HEK293 (cell line): ENCODE measurements around the gene SPDL1.

ENCODE experiments used
- CTCF ChIA-PET: fragments of 350-600 bp; formaldehyde crosslinking; extraction: SDS; loops from one replicate; lab custom pipeline; 2021; ENCODE audit warnings: antibody characterized with exemption; lab: Yijun Ruan, JAX
- POLR2A ChIA-PET: fragments of 300-600 bp; formaldehyde crosslinking; extraction: SDS; loops from one replicate; lab custom pipeline; 2020; ENCODE audit warnings: antibody characterized with exemption, inconsistent platforms; lab: Yijun Ruan, JAX
- H3K27ac ChIP-seq: fragments of 200-500 bp; sonication (Bioruptor generic); 2 replicates; pipeline ENCODE4 v1.5.1; 2014; ENCODE audit warnings: low read depth, low read length, control low read depth, inconsistent platforms; ENCODE audit errors: extremely low read depth
- H3K36me3 ChIP-seq, 2 experiments: fragments of 200-500 bp in 1 of 2; sonication (Bioruptor generic) in 1 of 2; 1 replicate in 1 of 2; 2 replicates in 1 of 2; pipeline ENCODE4 v1.5.1; 2014 to 2017; ENCODE audit warnings: inconsistent platforms in 2 of 2, low read length in 2 of 2; ENCODE audit not compliant: control insufficient read depth in 2 of 2, insufficient read depth in 1 of 2
- H3K4me1 ChIP-seq: fragments of 200-500 bp; sonication (Bioruptor generic); 2 replicates; pipeline ENCODE4 v1.5.1; 2014; ENCODE audit warnings: mild to moderate bottlenecking, low read length, inconsistent platforms; ENCODE audit not compliant: control insufficient read depth, insufficient read depth
- H3K4me3 ChIP-seq: 2 replicates; pipeline ENCODE4 v1.5.1; 2011; ENCODE audit warnings: low read depth, mild to moderate bottlenecking, control low read depth, low read length, moderate library complexity
- H3K9me3 ChIP-seq: fragments of 200-500 bp; sonication (Bioruptor generic); 2 replicates; pipeline ENCODE4 v1.5.1; 2014; ENCODE audit warnings: low read depth, low read length, inconsistent platforms; ENCODE audit not compliant: control insufficient read depth, insufficient read depth
- GLI4 ChIP-seq: fragments of 450-650 bp; formaldehyde crosslinking; IDR thresholded peaks from 2 replicates; pipeline ENCODE4 v1.5.1; 2016; ENCODE audit warnings: missing biosample characterization, missing genetic modification characterization
- HIC1 ChIP-seq: fragments of 450-650 bp; formaldehyde crosslinking; IDR thresholded peaks from 2 replicates; pipeline ENCODE4 v1.5.1; 2016; ENCODE audit warnings: missing biosample characterization, missing genetic modification characterization
- KLF9 ChIP-seq: fragments of 450-650 bp; formaldehyde crosslinking; IDR thresholded peaks from 2 replicates; pipeline ENCODE4 v1.5.1; 2016; ENCODE audit warnings: missing biosample characterization, missing genetic modification characterization, low read depth
- PRDM1 ChIP-seq: fragments of 450-650 bp; formaldehyde crosslinking; IDR thresholded peaks from 2 replicates; pipeline ENCODE4; 2016; ENCODE audit warnings: missing biosample characterization, missing genetic modification characterization
- ZBTB1 ChIP-seq: fragments of 450-650 bp; formaldehyde crosslinking; IDR thresholded peaks from 2 replicates; pipeline ENCODE4 v1.5.1; 2016; ENCODE audit warnings: missing biosample characterization, missing genetic modification characterization
- ZBTB17 ChIP-seq: fragments of 450-650 bp; formaldehyde crosslinking; IDR thresholded peaks from 2 replicates; pipeline ENCODE4 v1.5.1; 2016; ENCODE audit warnings: missing biosample characterization, missing genetic modification characterization
- ZNF174 ChIP-seq: fragments of 450-650 bp; formaldehyde crosslinking; IDR thresholded peaks from 2 replicates; pipeline ENCODE4 v1.5.0; 2017; ENCODE audit warnings: missing biosample characterization, mild to moderate bottlenecking, missing genetic modification characterization
- ZNF214 ChIP-seq: fragments of 450-650 bp; formaldehyde crosslinking; IDR thresholded peaks from 2 replicates; pipeline ENCODE4 v1.5.1; 2017; ENCODE audit warnings: missing biosample characterization, mild to moderate bottlenecking, missing genetic modification characterization, borderline replicate concordance
- ZNF223 ChIP-seq: fragments of 450-650 bp; formaldehyde crosslinking; IDR thresholded peaks from 2 replicates; pipeline ENCODE4 v1.5.1; 2016; ENCODE audit warnings: missing biosample characterization, missing genetic modification characterization
- ZNF23 ChIP-seq: fragments of 450-650 bp; formaldehyde crosslinking; IDR thresholded peaks from 2 replicates; pipeline ENCODE4 v1.5.1; 2016; ENCODE audit warnings: missing biosample characterization, missing genetic modification characterization, borderline replicate concordance
- ZNF280D ChIP-seq: fragments of 450-650 bp; formaldehyde crosslinking; IDR thresholded peaks from 2 replicates; pipeline ENCODE4 v1.5.1; 2016; ENCODE audit warnings: missing biosample characterization, missing genetic modification characterization
- ZNF473 ChIP-seq: fragments of 450-650 bp; formaldehyde crosslinking; IDR thresholded peaks from 2 replicates; pipeline ENCODE4 v1.5.1; 2017; ENCODE audit warnings: missing biosample characterization, missing genetic modification characterization
- ZNF521 ChIP-seq: fragments of 450-650 bp; formaldehyde crosslinking; IDR thresholded peaks from 2 replicates; pipeline ENCODE4 v1.5.1; 2017; ENCODE audit warnings: missing biosample characterization, mild to moderate bottlenecking, missing genetic modification characterization
- ZNF555 ChIP-seq: fragments of 450-650 bp; formaldehyde crosslinking; conservative IDR thresholded peaks from 2 replicates; pipeline ENCODE4 v1.5.1; 2017; ENCODE audit warnings: missing biosample characterization, mild to moderate bottlenecking, missing genetic modification characterization, inconsistent platforms
- ZNF624 ChIP-seq: fragments of 450-650 bp; formaldehyde crosslinking; IDR thresholded peaks from 2 replicates; pipeline ENCODE4 v1.5.1; 2017; ENCODE audit warnings: missing biosample characterization, missing genetic modification characterization
- ZNF701 ChIP-seq: fragments of 450-650 bp; formaldehyde crosslinking; IDR thresholded peaks from 2 replicates; pipeline ENCODE4 v1.5.1; 2016; ENCODE audit warnings: missing biosample characterization, missing genetic modification characterization
- ZNF768 ChIP-seq: fragments of 450-650 bp; formaldehyde crosslinking; IDR thresholded peaks from 2 replicates; pipeline ENCODE4 v1.5.1; 2018; ENCODE audit warnings: missing biosample characterization, mild to moderate bottlenecking, missing genetic modification characterization
- ZNF776 ChIP-seq: fragments of 450-650 bp; formaldehyde crosslinking; IDR thresholded peaks from 2 replicates; pipeline ENCODE4 v1.5.0; 2017; ENCODE audit warnings: missing biosample characterization, missing genetic modification characterization, borderline replicate concordance
- ZSCAN16 ChIP-seq: fragments of 450-650 bp; formaldehyde crosslinking; IDR thresholded peaks from 2 replicates; pipeline ENCODE4 v1.5.1; 2016; ENCODE audit warnings: missing biosample characterization, missing genetic modification characterization
- ZXDB ChIP-seq: fragments of 450-650 bp; formaldehyde crosslinking; IDR thresholded peaks from 2 replicates; pipeline ENCODE4 v1.5.1; 2016; ENCODE audit warnings: missing biosample characterization, missing genetic modification characterization

SPDL1 gene

GRCh38 chr5:169590602-169591001 lies 7.0 kb downstream of the SPDL1 start:
- ChIA-PET POLR2A (no interaction called here), CTCF (no interaction called here)
- Histone ChIP-seq H3K9me3 (no peaks in the 10 kb centered on the region), H3K4me3 (no peak overlapping the region)
- TF ChIP-seq GLI4: no peak
- TF ChIP-seq, all 188 proteins: peak for 0
- H3K27ac ChIP-seq: no peak overlapping the region
- H3K36me3 ChIP-seq: peaks cover 60 to 83% of the 10 kb centered on the region in 2 experiments
- no peaks in the 10 kb centered on the region for H3K4me1 ChIP-seq

- H3K36me3 ChIP-seq: peaks cover 71 to 90% of the 10 kb centered on the region in 2 experiments
- ChIA-PET POLR2A (interaction anchor here (0.7 kb wide), 1 partner anchor 8 kb away, joined by 4 read pairs; no protein-coding TSS in a partner anchor), CTCF (no interaction called here)
- TF ChIP-seq ZBTB1 (tag by site-specific recombination): no peak
- no peak for TF ChIP-seq ZNF521 (tag by site-specific recombination)
- TF ChIP-seq ZNF214 (tag by site-specific recombination): no peak
- no peaks in the 10 kb centered on the region for H3K9me3 ChIP-seq
- H3K4me3 ChIP-seq: no peak overlapping the region
- H3K4me1 ChIP-seq: no peaks in the 10 kb centered on the region
- H3K27ac ChIP-seq: no peak overlapping the region
Measured at GRCh38 chr5:169591636-169592035, 8.1 kb downstream of the SPDL1 start.

- Histone ChIP-seq H3K36me3 (peaks cover 81 to 98% of the 10 kb centered on the region in 2 experiments), H3K4me1 (no peaks in the 10 kb centered on the region), H3K4me3 (no peak overlapping the region), H3K27ac (no peak overlapping the region), H3K9me3 (no peaks in the 10 kb centered on the region)
- ChIA-PET POLR2A (interaction anchor here (0.7 kb wide), 1 partner anchor 634 kb away, joined by 3 read pairs; no protein-coding TSS in a partner anchor), CTCF (interaction anchor here (0.6 to 1.3 kb wide), 2 partner anchors 12 to 762 kb away, joined by 3 to 7 read pairs; no protein-coding TSS in a partner anchor)
- TF ChIP-seq PRDM1 (tag by site-specific recombination): peak; percentile 37; the same call in 1 of the 2 replicates
- TF ChIP-seq HIC1 (tag by site-specific recombination): no peak
Measured at GRCh38 chr5:169592937-169593650, 9.5 kb downstream of the SPDL1 start.

- POLR2A ChIA-PET: no interaction called here
- CTCF ChIA-PET: no interaction called here
- no peak overlapping the region for H3K4me3 ChIP-seq
- no peaks in the 10 kb centered on the region for H3K4me1 ChIP-seq
- no peaks in the 10 kb centered on the region for H3K9me3 ChIP-seq
- no peak overlapping the region for H3K27ac ChIP-seq
- peaks cover 91 to 98% of the 10 kb centered on the region in 2 experiments for H3K36me3 ChIP-seq
- no peak for TF ChIP-seq ZNF624
- TF ChIP-seq ZNF473 (tag by site-specific recombination): no peak
- TF ChIP-seq ZNF776: no peak
- no peak for TF ChIP-seq ZNF768
- TF ChIP-seq ZBTB17 (tag by site-specific recombination): no peak
- TF ChIP-seq ZNF280D (tag by site-specific recombination): no peak
- no peak for TF ChIP-seq ZNF174 (tag by site-specific recombination)
- TF ChIP-seq ZXDB (tag by site-specific recombination): no peak
- TF ChIP-seq ZNF701 (tag by site-specific recombination): no peak
- TF ChIP-seq ZSCAN16 (tag by site-specific recombination): no peak
- TF ChIP-seq ZNF223 (tag by site-specific recombination): no peak
- TF ChIP-seq KLF9 (tag by site-specific recombination): no peak
- TF ChIP-seq ZNF23: no peak
- TF ChIP-seq ZNF555 (tag by site-specific recombination): no peak
Measured at GRCh38 chr5:169595172-169595820, 11.7 kb downstream of the SPDL1 start.
